IPS DF 4.7 (cell line): Measurements from ENCODE around the gene ABCC8.

Experiments
- DNase-seq: peaks from one replicate; pipeline ENCODE4 v3.0.0-alpha.2; 2013; ENCODE audit warnings: low spot score; ENCODE audit errors: extremely low read depth

ABCC8 gene

GRCh38 chr11:17352950-17353820 is 123.5 kb downstream of the ABCC8 start:
- DNase-seq = no peak

DNA sequence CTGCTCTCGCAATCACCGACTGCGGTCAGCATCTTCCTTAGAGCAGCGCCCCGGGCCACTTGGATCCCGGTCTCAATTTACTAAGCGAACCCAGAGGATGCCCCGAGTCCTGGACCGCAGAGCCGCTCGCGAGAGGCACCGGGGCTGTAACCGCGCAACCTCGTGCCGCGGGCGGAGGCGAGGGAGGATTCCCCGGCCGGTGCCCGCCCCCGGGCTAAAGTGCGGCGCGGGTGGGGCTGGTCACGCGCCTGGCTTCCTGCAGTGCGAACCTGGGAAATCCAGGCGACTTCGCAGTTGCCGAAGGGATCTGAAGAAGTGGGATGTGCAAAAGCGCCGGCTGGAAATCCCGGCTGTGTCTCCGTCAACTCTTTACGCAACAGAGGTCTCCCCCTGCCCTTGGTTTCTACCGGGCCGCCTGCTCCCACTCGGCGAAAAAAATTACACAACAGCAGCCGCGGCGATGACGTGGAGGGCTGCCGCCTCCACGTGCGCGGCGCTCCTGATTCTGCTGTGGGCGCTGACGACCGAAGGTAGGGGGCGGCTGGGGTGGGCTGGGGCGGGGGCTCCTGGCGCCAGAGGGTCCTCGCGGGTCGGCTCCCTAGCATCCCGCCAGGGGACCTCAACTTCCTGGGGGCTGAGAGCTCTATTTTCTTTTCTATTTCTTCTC is 125.0 kb downstream of the ABCC8 start, which contains the start of gene NCR3LG1:
Gene NCR3LG1, plus strand, starts transcription at position 291 of the 667 bp plus-strand sequence. Its CDS starts 170 bp downstream, at position 461.
- no peak for DNase-seq

DNA sequence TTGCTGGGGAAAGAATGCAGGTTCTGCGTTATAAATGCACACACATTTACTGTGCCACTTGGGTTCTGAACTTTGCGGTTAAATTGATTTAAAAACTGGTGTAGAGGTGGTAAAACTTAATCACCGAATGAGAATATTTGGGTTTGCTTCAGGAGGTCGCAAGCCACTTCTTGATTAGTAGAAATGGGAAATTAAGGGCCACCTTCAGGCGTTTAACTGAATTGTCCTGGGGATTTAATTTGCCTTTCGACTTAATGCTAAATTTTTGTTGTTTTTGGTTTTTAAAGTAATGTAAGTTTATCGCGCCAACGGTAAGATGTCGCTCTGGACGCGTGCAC is 125.5 kb downstream of the ABCC8 start:
- DNase-seq = no peak

DNA sequence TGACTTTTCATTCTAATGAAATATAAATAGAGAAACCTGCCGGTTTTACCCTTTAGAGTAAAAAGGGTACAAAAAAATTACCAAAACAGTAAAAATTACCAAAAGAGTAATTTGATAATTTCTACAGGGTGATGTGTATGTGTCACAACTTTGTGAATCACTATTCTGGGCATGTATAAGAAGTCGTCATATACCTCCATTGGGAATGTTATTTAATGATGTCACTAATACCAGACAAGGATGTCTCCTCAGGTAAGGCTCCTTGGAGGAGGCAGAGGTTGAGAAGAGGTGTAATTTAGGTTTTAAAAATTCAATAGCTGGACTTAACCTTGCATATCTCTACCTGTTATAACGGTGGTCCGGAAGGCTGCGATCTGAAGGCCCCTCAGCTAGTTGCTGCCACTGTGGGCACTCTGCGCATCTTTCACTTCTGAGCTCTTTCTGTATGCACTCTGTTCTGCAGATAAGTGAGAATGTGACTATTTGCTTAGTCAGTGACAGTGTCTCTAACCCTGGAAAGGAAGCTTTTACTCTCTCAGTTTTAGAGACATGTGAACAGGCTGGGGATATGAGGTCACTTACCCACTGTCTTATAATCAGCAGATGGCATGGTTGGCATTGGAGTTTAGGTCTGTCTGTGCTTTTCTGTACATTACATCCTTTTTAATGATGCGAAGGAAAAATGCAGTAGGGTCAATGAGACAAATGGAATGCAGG is 126.0 kb downstream of the ABCC8 start:
- DNase-seq = no peak

- DNase-seq = no peak
These were observed 129.0 kb downstream of the ABCC8 start for GRCh38 chr11:17347676-17348075.

DNA sequence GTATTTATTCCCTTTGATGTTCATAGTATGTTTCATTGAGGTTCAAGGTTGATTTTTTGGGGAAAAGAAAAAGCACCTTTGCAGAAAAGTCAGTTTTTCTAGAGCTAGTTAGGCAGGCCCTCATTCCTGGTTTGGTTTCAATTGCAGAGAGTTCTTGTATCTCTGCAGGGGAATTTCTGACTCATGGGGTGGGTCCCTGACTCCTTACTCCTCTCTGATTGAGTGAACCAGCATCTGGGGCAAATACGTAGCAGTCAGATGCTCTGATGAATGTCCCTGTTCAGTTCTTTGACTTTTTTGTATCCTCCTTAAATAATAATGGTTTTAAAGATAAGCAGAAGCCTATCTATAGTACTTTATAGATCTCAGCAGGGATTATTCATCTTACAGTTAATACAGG is 132.7 kb downstream of the ABCC8 start:
- no peak for DNase-seq

DNA sequence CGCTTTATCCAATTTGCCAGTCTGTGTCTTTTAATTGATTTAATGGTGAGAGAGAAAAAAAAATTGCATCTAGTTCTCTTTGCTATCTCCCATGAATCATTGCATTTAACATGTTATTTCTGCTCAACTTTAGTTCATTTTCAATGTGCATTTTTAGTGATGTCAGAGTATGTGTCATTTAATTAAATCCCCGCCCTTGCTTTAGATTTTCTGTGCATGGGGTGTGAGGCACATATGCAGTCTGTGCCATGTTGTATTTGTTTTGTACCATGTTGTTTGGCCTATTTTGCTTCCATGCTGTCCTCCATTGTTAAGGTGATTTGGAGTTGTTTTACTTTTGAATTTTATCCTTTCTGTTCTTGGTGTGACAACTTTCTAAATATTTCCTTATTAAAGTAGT is 133.4 kb downstream of the ABCC8 start:
- DNase-seq = no peak
